Ectodermal cell (in vitro differentiated cells): ENCODE data around the gene NECAP2.
"Not testable (repeated sequence)": the region's sequence is repeated elsewhere in the genome, so short reads cannot be mapped to it uniquely, and the experiment has no call there.

ENCODE experiments used
- H3K27ac ChIP-seq: 2 replicates; pipeline ENCODE4 v1.7.0; 2013; ENCODE audit warnings: mild to moderate bottlenecking, low read depth, low read length; ENCODE audit not compliant: insufficient read depth, poor library complexity, severe bottlenecking
- H3K27me3 ChIP-seq: 2 replicates; pipeline ENCODE4 v1.7.0; 2013; ENCODE audit warnings: mild to moderate bottlenecking, low read length; ENCODE audit not compliant: insufficient read depth, control insufficient read depth, poor library complexity, severe bottlenecking
- H3K36me3 ChIP-seq: one replicate; pipeline ENCODE4 v1.7.0; 2013; ENCODE audit warnings: low read length; ENCODE audit not compliant: control insufficient read depth, insufficient read depth
- H3K4me1 ChIP-seq: one replicate; pipeline ENCODE4 v1.7.0; 2013; ENCODE audit warnings: low read length; ENCODE audit not compliant: control insufficient read depth, insufficient read depth
- H3K4me3 ChIP-seq: 2 replicates; pipeline ENCODE4 v1.7.0; 2013; ENCODE audit warnings: low read depth, low read length, control low read depth; ENCODE audit not compliant: insufficient read depth
- H3K9me3 ChIP-seq: 2 replicates; pipeline ENCODE4 v1.7.0; 2013; ENCODE audit warnings: mild to moderate bottlenecking, low read length, moderate library complexity; ENCODE audit not compliant: control insufficient read depth
- WGBS, 2 experiments: methylation state at CpG; one replicate each; pipeline ENCODE4 v1.1.7; 2013; ENCODE audit warnings: missing lambda C conversion rate in 2 of 2; 5-methylcytosine and 5-hydroxymethylcytosine counted together

NECAP2 gene

GRCh38 chr1:16508861-16509445 is 68.4 kb downstream of the NECAP2 start:
- not testable (repeated sequence) for H3K27ac ChIP-seq, H3K27me3 ChIP-seq
- 91 to 95% methylated on average over 8 of the region's 8 CpGs for WGBS, 2 experiments

More at GRCh38 chr1:16508861-16509445, 68.4 kb downstream of the NECAP2 start:
- not testable (repeated sequence) for H3K4me3 ChIP-seq, H3K4me1 ChIP-seq, H3K9me3 ChIP-seq, H3K36me3 ChIP-seq
